ENCODE data around the gene FAT2.

The FAT2 gene

DNA sequence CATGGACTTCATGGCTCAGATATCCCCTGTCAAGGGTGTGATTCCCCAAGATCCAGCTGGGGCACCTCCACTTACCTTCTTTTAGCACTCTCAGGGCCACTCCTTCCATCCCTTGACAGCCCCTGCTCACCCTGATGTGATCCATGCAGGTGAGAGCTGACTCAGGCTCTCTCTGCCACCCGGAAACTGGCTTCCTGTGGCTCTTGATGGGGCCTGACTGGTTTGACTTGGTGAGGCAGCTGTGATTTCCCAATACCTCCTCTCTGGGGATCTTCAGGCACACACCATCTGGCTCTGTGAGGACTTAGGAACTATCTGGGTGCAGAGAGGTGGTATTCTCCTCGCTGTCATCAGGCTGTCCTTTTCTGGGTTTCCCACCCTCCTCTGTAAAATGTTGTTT, 7.9 kb upstream of the FAT2 start:
- Histone ChIP-seq H3K79me1 (ENCODE audit: low read length) (peaks cover 8% of the 10 kb centered on the region), H4K8ac (ENCODE audit: low read depth, low read length) (no peak overlapping the region), H3K9ac (ENCODE audit: low read length) (no peak overlapping the region), H3K79me2 (ENCODE audit: control insufficient read depth, insufficient read depth, low read length, poor library complexity) (no peaks in the 10 kb centered on the region), H3K18ac (ENCODE audit: low read length) (no peak overlapping the region), H4K91ac (ENCODE audit: low read depth, low read length) (peak overlapping the region; percentile 20), H2AFZ (ENCODE audit: insufficient read depth, low read length, poor library complexity) (no peak overlapping the region), H2AK5ac (ENCODE audit: low read length) (peak overlapping the region; percentile 3), H3K9me3 (ENCODE audit: insufficient read depth, low read depth, low read length) (no peaks in the 10 kb centered on the region), H3K4me1 (ENCODE audit: control insufficient read depth in 1 of 2, insufficient read depth in 2 of 2, low read length in 2 of 2) (peaks cover 28 to 36% of the 10 kb centered on the region in 2 experiments), H2BK5ac (ENCODE audit: low read depth, low read length, poor library complexity) (no peak overlapping the region), H3K27ac (ENCODE audit: low read depth, low read length) (no peak overlapping the region), H4K12ac (ENCODE audit: low read depth, low read length) (no peak overlapping the region), H3K23ac (ENCODE audit: low read length) (no peak overlapping the region), H3K4me2 (ENCODE audit: low read length) (no peak overlapping the region), H3K27me3 (ENCODE audit: insufficient read depth, low read length) (no peaks in the 10 kb centered on the region), H3K36me3 (ENCODE audit: control insufficient read depth in 1 of 2, insufficient read depth in 2 of 2, low read length in 2 of 2) (no peaks in the 10 kb centered on the region), H2BK120ac (ENCODE audit: insufficient read depth, low read length, poor library complexity) (no peak overlapping the region), H2BK12ac (ENCODE audit: low read length) (peak overlapping the region; percentile 24), H3K4me3 (ENCODE audit: low read depth, low read length) (no peak overlapping the region), H3K4ac (ENCODE audit: low read depth, low read length) (no peak overlapping the region), H3K14ac (ENCODE audit: low read length) (no peak overlapping the region)
- peak; percentile 76 to 80 for DNase-seq
- WGBS (ENCODE audit: extremely low coverage, insufficient coverage, insufficient read length): no CpG with 5 or more reads among the region's 2 CpGs

DNA sequence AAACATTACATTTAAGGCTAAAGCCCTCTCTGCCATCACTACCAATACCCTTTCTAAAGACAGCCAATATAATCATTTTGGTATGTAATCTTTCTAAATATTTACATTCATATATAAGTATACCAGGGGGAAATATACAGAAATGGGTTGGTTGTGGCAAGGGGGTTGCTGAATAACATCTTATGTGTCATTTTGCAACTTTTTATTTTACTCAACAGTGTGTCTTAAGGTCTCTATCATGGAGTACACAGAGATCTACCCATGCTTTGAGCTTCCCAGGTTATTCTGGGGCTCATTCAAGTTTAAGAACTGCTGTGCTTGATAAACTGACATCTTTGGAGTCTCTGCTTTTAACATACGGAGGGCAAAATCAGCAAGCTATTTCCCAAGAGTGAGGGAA, 7.4 kb upstream of the FAT2 start:
- WGBS (ENCODE audit: extremely low coverage, insufficient coverage, insufficient read length): no CpG with 5 or more reads among the region's 1 CpG
- no peaks in the 10 kb centered on the region for H3K27me3 ChIP-seq (ENCODE audit: insufficient read depth, low read length)
- no peak overlapping the region for H3K4me2 ChIP-seq (ENCODE audit: low read length)
- H3K79me2 ChIP-seq (ENCODE audit: control insufficient read depth, insufficient read depth, low read length, poor library complexity): no peaks in the 10 kb centered on the region
- H3K23ac ChIP-seq (ENCODE audit: low read length): no peak overlapping the region
- peak overlapping the region; percentile 20 for H4K91ac ChIP-seq (ENCODE audit: low read depth, low read length)
- no peak overlapping the region for H4K8ac ChIP-seq (ENCODE audit: low read depth, low read length)
- DNase-seq: no peak
- no peaks in the 10 kb centered on the region for H3K36me3 ChIP-seq (ENCODE audit: control insufficient read depth in 1 of 2, insufficient read depth in 2 of 2, low read length in 2 of 2)
- H3K18ac ChIP-seq (ENCODE audit: low read length): no peak overlapping the region
- H3K79me1 ChIP-seq (ENCODE audit: low read length): peaks cover 8% of the 10 kb centered on the region
- H3K9me3 ChIP-seq (ENCODE audit: insufficient read depth, low read depth, low read length): no peaks in the 10 kb centered on the region
- H2BK12ac ChIP-seq (ENCODE audit: low read length): peak overlapping the region; percentile 24
- no peak overlapping the region for H3K14ac ChIP-seq (ENCODE audit: low read length)
- peak overlapping the region; percentile 3 for H2AK5ac ChIP-seq (ENCODE audit: low read length)
- H2BK5ac ChIP-seq (ENCODE audit: low read depth, low read length, poor library complexity): no peak overlapping the region
- H2AFZ ChIP-seq (ENCODE audit: insufficient read depth, low read length, poor library complexity): no peak overlapping the region
- no peak overlapping the region for H3K4ac ChIP-seq (ENCODE audit: low read depth, low read length)
- no peak overlapping the region for H3K9ac ChIP-seq (ENCODE audit: low read length)
- peaks cover 28 to 36% of the 10 kb centered on the region in 2 experiments for H3K4me1 ChIP-seq (ENCODE audit: control insufficient read depth in 1 of 2, insufficient read depth in 2 of 2, low read length in 2 of 2)
- H3K27ac ChIP-seq (ENCODE audit: low read depth, low read length): no peak overlapping the region
- no peak overlapping the region for H4K12ac ChIP-seq (ENCODE audit: low read depth, low read length)
- no peak overlapping the region for H2BK120ac ChIP-seq (ENCODE audit: insufficient read depth, low read length, poor library complexity)
- no peak overlapping the region for H3K4me3 ChIP-seq (ENCODE audit: low read depth, low read length)

DNA sequence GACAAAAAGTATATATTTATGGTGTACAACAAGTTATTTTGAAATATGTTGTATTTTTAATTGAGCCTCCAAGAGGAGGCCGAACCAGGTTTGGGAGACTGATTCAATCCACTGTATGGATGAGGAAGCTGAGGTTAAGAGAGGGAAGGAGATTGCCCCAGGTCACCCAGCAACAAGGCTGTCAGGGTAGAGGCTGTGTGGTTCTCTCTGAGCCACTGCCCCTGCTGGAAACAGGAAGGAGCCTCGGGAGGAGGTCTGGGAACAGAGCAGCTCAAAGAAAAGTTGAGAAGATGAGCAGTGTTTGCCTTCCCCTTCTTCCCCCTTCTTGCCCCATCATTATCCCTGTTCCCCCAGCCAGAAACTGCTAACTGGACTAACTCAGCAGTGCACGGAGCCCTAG, 6.6 kb upstream of the FAT2 start:
- Histone ChIP-seq H2BK120ac (ENCODE audit: insufficient read depth, low read length, poor library complexity) (peak overlapping the region; percentile 87), H3K9me3 (ENCODE audit: insufficient read depth, low read depth, low read length) (no peaks in the 10 kb centered on the region), H3K27me3 (ENCODE audit: insufficient read depth, low read length) (no peaks in the 10 kb centered on the region), H2AK5ac (ENCODE audit: low read length) (peak overlapping the region; percentile 22), H3K4me1 (ENCODE audit: control insufficient read depth in 1 of 2, insufficient read depth in 2 of 2, low read length in 2 of 2) (peaks cover 34 to 43% of the 10 kb centered on the region in 2 experiments), H3K4me3 (ENCODE audit: low read depth, low read length) (no peak overlapping the region), H4K8ac (ENCODE audit: low read depth, low read length) (peak overlapping the region; percentile 25), H4K12ac (ENCODE audit: low read depth, low read length) (no peak overlapping the region), H3K27ac (ENCODE audit: low read depth, low read length) (peak overlapping the region; percentile 82), H3K4me2 (ENCODE audit: low read length) (no peak overlapping the region), H4K91ac (ENCODE audit: low read depth, low read length) (peak overlapping the region; percentile 91), H2BK12ac (ENCODE audit: low read length) (peak overlapping the region; percentile 71), H3K14ac (ENCODE audit: low read length) (peak overlapping the region; percentile 75), H2BK5ac (ENCODE audit: low read depth, low read length, poor library complexity) (peak overlapping the region; percentile 67), H3K9ac (ENCODE audit: low read length) (no peak overlapping the region), H3K18ac (ENCODE audit: low read length) (peak overlapping the region; percentile 72), H2AFZ (ENCODE audit: insufficient read depth, low read length, poor library complexity) (peak overlapping the region; percentile 43), H3K23ac (ENCODE audit: low read length) (no peak overlapping the region), H3K79me1 (ENCODE audit: low read length) (peaks cover 8% of the 10 kb centered on the region), H3K4ac (ENCODE audit: low read depth, low read length) (peak overlapping the region; percentile 25), H3K79me2 (ENCODE audit: control insufficient read depth, insufficient read depth, low read length, poor library complexity) (no peaks in the 10 kb centered on the region), H3K36me3 (ENCODE audit: control insufficient read depth in 1 of 2, insufficient read depth in 2 of 2, low read length in 2 of 2) (no peaks in the 10 kb centered on the region)
- WGBS (ENCODE audit: extremely low coverage, insufficient coverage, insufficient read length): no CpG with 5 or more reads among the region's 3 CpGs
- DNase-seq: peak in 1 of 2 donors; percentile 41

DNA sequence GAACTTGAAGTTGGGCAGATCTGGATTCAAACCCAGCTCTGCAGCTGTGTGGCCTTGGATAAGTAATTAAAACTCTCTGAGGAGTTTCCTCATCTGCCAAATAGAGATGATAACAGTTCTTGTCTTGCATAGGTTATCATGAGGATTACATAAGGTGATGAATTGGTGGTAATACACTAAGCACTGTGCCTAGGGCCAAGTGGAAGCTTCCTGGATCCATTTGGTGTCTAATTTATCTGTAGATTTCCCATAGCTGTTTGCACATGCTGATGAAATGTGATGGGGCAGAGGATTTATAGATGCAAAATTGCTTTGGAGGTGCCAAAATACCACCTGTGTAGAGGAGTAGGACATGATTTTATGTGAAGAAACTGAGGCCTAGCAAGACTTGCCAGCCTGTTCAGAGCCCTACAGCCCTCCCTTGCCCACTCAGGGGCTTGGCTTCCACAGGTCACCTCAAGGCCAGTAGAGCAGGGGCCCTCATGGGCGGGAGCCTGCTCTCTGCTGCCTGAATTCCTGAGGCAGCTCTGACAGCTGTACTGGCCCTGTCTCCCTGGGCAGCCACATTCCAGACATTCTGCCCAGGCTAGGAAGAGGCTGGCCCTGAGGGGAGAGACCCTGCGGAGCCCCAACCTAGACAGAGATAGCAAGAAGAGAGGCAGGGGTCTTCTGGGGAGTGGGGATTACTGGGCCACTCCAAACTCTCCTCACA, 5.9 kb upstream of the FAT2 start:
- DNase-seq: peak; percentile 76 to 86
- Histone ChIP-seq H3K9me3 (ENCODE audit: insufficient read depth, low read depth, low read length) (no peaks in the 10 kb centered on the region), H2AK5ac (ENCODE audit: low read length) (no peak overlapping the region), H4K12ac (ENCODE audit: low read depth, low read length) (no peak overlapping the region), H3K79me2 (ENCODE audit: control insufficient read depth, insufficient read depth, low read length, poor library complexity) (no peaks in the 10 kb centered on the region), H4K8ac (ENCODE audit: low read depth, low read length) (peak overlapping the region; percentile 8), H2AFZ (ENCODE audit: insufficient read depth, low read length, poor library complexity) (no peak overlapping the region), H3K4ac (ENCODE audit: low read depth, low read length) (no peak overlapping the region), H3K14ac (ENCODE audit: low read length) (peak overlapping the region; percentile 41), H3K27ac (ENCODE audit: low read depth, low read length) (peak overlapping the region; percentile 82), H3K18ac (ENCODE audit: low read length) (peak overlapping the region; percentile 52), H4K91ac (ENCODE audit: low read depth, low read length) (peak overlapping the region; percentile 91), H2BK12ac (ENCODE audit: low read length) (peak overlapping the region; percentile 91), H3K9ac (ENCODE audit: low read length) (no peak overlapping the region), H3K4me2 (ENCODE audit: low read length) (no peak overlapping the region), H3K23ac (ENCODE audit: low read length) (no peak overlapping the region), H2BK5ac (ENCODE audit: low read depth, low read length, poor library complexity) (peak overlapping the region; percentile 90), H3K4me3 (ENCODE audit: low read depth, low read length) (no peak overlapping the region), H3K36me3 (ENCODE audit: control insufficient read depth in 1 of 2, insufficient read depth in 2 of 2, low read length in 2 of 2) (no peaks in the 10 kb centered on the region), H2BK120ac (ENCODE audit: insufficient read depth, low read length, poor library complexity) (peak overlapping the region; percentile 55), H3K4me1 (ENCODE audit: control insufficient read depth in 1 of 2, insufficient read depth in 2 of 2, low read length in 2 of 2) (peaks cover 37 to 43% of the 10 kb centered on the region in 2 experiments), H3K79me1 (ENCODE audit: low read length) (peaks cover 8% of the 10 kb centered on the region), H3K27me3 (ENCODE audit: insufficient read depth, low read length) (no peaks in the 10 kb centered on the region)
- no CpG with 5 or more reads among the region's 2 CpGs for WGBS (ENCODE audit: extremely low coverage, insufficient coverage, insufficient read length)

Data from trophoblast cell (in vitro differentiated cells and primary cell).